Neural progenitor cell (in vitro differentiated cells): ENCODE data around the gene OR6N2. TPM values are rescaled to one million over a fixed set of nuclear protein-coding genes. Genes with fewer than 3 reads are reported as not detected.

Source experiments
- DNase-seq: peaks from one replicate; pipeline ENCODE4 v3.0.0-alpha.2; 2016; ENCODE audit warnings: low spot score
- H2AFZ ChIP-seq: fragments of 200-600 bp; sonication (generic); replicated peaks from 2 replicates; pipeline ENCODE4 v1.6.1; 2016; ENCODE audit warnings: antibody characterized with exemption
- H3F3A ChIP-seq: fragments of 200-600 bp; sonication (generic); 2 replicates; pipeline ENCODE4 v1.6.1; 2016; ENCODE audit warnings: antibody characterized with exemption, low read depth
- H3K27ac ChIP-seq: fragments of 200-600 bp; sonication (generic); 2 replicates; pipeline ENCODE4 v1.5.1; 2016; ENCODE audit warnings: mild to moderate bottlenecking
- H3K27me3 ChIP-seq: fragments of 200-600 bp; sonication (generic); 2 replicates; pipeline ENCODE4 v1.6.1; 2016; ENCODE audit warnings: mild to moderate bottlenecking, moderate library complexity
- H3K36me3 ChIP-seq: fragments of 200-600 bp; sonication (generic); 2 replicates; pipeline ENCODE4 v1.5.1; 2016
- H3K4me1 ChIP-seq: fragments of 200-600 bp; sonication (generic); 2 replicates; pipeline ENCODE4 v1.6.1; 2016; ENCODE audit warnings: mixed run types
- H3K4me2 ChIP-seq: fragments of 200-600 bp; sonication (generic); 2 replicates; pipeline ENCODE4 v1.6.1; 2016
- H3K4me3 ChIP-seq: fragments of 200-600 bp; sonication (generic); 2 replicates; pipeline ENCODE4 v1.5.1; 2016
- H3K79me2 ChIP-seq: fragments of 200-600 bp; sonication (generic); 2 replicates; pipeline ENCODE4 v1.6.1; 2016; ENCODE audit warnings: low read depth
- H3K9ac ChIP-seq: fragments of 200-600 bp; sonication (generic); 2 replicates; pipeline ENCODE4 v1.6.1; 2016
- H3K9me3 ChIP-seq: fragments of 200-600 bp; sonication (generic); 2 replicates; pipeline ENCODE4 v1.5.1; 2016; ENCODE audit warnings: low read depth
- H4K20me1 ChIP-seq: fragments of 200-600 bp; sonication (generic); 2 replicates; pipeline ENCODE4 v1.6.1; 2016; ENCODE audit warnings: low read depth
- H3K27ac Mint-ChIP-seq: 3 replicates; pipeline ENCODE4 v1.8.0; 2021; ENCODE audit warnings: mixed read lengths
- H3K27me3 Mint-ChIP-seq: 2 replicates; pipeline ENCODE4 v1.8.0; 2022; ENCODE audit warnings: low read depth, mild to moderate bottlenecking, inconsistent platforms, moderate library complexity, mixed read lengths; ENCODE audit not compliant: insufficient read depth
- H3K36me3 Mint-ChIP-seq: 3 replicates; pipeline ENCODE4 v1.8.0; 2021; ENCODE audit warnings: mixed read lengths
- H3K4me1 Mint-ChIP-seq: 3 replicates; pipeline ENCODE4 v1.8.0; 2021; ENCODE audit warnings: mixed read lengths
- H3K4me3 Mint-ChIP-seq: 3 replicates; pipeline ENCODE4 v1.8.0; 2021; ENCODE audit warnings: mild to moderate bottlenecking, moderate library complexity, mixed read lengths
- H3K9me3 Mint-ChIP-seq: 3 replicates; pipeline ENCODE4 v1.8.0; 2020; ENCODE audit warnings: mixed read lengths
- CTCF ChIP-seq: fragments of 200-600 bp; sonication (generic); IDR thresholded peaks from 2 replicates; pipeline ENCODE4 v1.5.1; 2017; ENCODE audit warnings: antibody characterized with exemption, mild to moderate bottlenecking
- EZH2 ChIP-seq: fragments of 200-600 bp; sonication (generic); IDR thresholded peaks from 2 replicates; pipeline ENCODE4 v1.6.1; 2017; ENCODE audit warnings: antibody characterized with exemption, mild to moderate bottlenecking, moderate library complexity
- EZH2phosphoT487 ChIP-seq: fragments of 200-600 bp; sonication (generic); IDR thresholded peaks from 2 replicates; pipeline ENCODE4 v1.6.1; 2017; ENCODE audit warnings: antibody characterized with exemption
- total RNA-seq: library from RNA; depleted of rRNA; stranded (reverse); fragments of >200 nt; gene quantifications from 2 replicates; pipeline ENCODE4 v1.2.3, GENCODE V29; 2015; ENCODE audit warnings: low replicate concordance

The OR6N2 gene
- total RNA-seq, 1 donor from 2014 or later, result not detected

- Histone ChIP-seq H3K4me3 (no peak overlapping the region), H3K4me2 (no peak overlapping the region), H3K9me3 (no peaks in the 10 kb centered on the region), H3K4me1 (no peaks in the 10 kb centered on the region), H3K27me3 (no peaks in the 10 kb centered on the region), H3K36me3 (no peaks in the 10 kb centered on the region), H3F3A (no peaks in the 10 kb centered on the region), H3K27ac (no peak overlapping the region), H3K9ac (no peak overlapping the region), H4K20me1 (no peaks in the 10 kb centered on the region), H2AFZ (no peak overlapping the region), H3K79me2 (no peaks in the 10 kb centered on the region)
- H3K4me1 Mint-ChIP-seq, result no peaks in the 10 kb centered on the region
- TF ChIP-seq CTCF (no peak), EZH2phosphoT487 (no peak), EZH2 (no peak)
- H3K27me3 Mint-ChIP-seq, result no peaks in the 10 kb centered on the region
- no peak overlapping the region for H3K27ac Mint-ChIP-seq
- no peaks in the 10 kb centered on the region for H3K36me3 Mint-ChIP-seq
- no peaks in the 10 kb centered on the region for H3K9me3 Mint-ChIP-seq
- no peak for DNase-seq
- H3K4me3 Mint-ChIP-seq, result no peak overlapping the region
Observed at GRCh38 chr1:158814970-158815369, 34.0 kb upstream of the OR6N2 start.

GRCh38 chr1:158813164-158813563, 32.2 kb upstream of the OR6N2 start:
- Mint-ChIP-seq H3K9me3 (no peaks in the 10 kb centered on the region), H3K36me3 (no peaks in the 10 kb centered on the region), H3K27me3 (no peaks in the 10 kb centered on the region), H3K27ac (no peak overlapping the region), H3K4me3 (no peak overlapping the region), H3K4me1 (no peaks in the 10 kb centered on the region)
- Histone ChIP-seq H3F3A (no peaks in the 10 kb centered on the region), H4K20me1 (no peaks in the 10 kb centered on the region), H3K27ac (no peak overlapping the region), H3K9me3 (no peaks in the 10 kb centered on the region), H3K4me2 (no peak overlapping the region), H2AFZ (no peak overlapping the region), H3K4me1 (no peaks in the 10 kb centered on the region), H3K9ac (no peak overlapping the region), H3K36me3 (no peaks in the 10 kb centered on the region), H3K27me3 (no peaks in the 10 kb centered on the region), H3K79me2 (no peaks in the 10 kb centered on the region), H3K4me3 (no peak overlapping the region)
- DNase-seq, result no peak
- no peak for TF ChIP-seq EZH2
- no peak for TF ChIP-seq EZH2phosphoT487
- TF ChIP-seq CTCF, result no peak

- no peaks in the 10 kb centered on the region for H3K36me3 Mint-ChIP-seq
- Histone ChIP-seq H3F3A (no peaks in the 10 kb centered on the region), H3K79me2 (no peaks in the 10 kb centered on the region), H3K9ac (no peak overlapping the region), H3K4me3 (no peak overlapping the region), H3K36me3 (no peaks in the 10 kb centered on the region), H2AFZ (no peak overlapping the region), H3K27me3 (no peaks in the 10 kb centered on the region), H4K20me1 (no peaks in the 10 kb centered on the region), H3K27ac (no peak overlapping the region), H3K9me3 (no peaks in the 10 kb centered on the region), H3K4me1 (no peaks in the 10 kb centered on the region), H3K4me2 (no peak overlapping the region)
- H3K4me1 Mint-ChIP-seq, result no peaks in the 10 kb centered on the region
- DNase-seq, result no peak
- no peak overlapping the region for H3K4me3 Mint-ChIP-seq
- no peak overlapping the region for H3K27ac Mint-ChIP-seq
- no peaks in the 10 kb centered on the region for H3K9me3 Mint-ChIP-seq
- no peak for TF ChIP-seq EZH2phosphoT487
- no peak for TF ChIP-seq EZH2
- H3K27me3 Mint-ChIP-seq, result no peaks in the 10 kb centered on the region
Observed at GRCh38 chr1:158812336-158812735, 31.3 kb upstream of the OR6N2 start.

- Mint-ChIP-seq H3K27ac (no peak overlapping the region), H3K27me3 (no peaks in the 10 kb centered on the region), H3K4me1 (no peaks in the 10 kb centered on the region), H3K9me3 (no peaks in the 10 kb centered on the region), H3K36me3 (no peaks in the 10 kb centered on the region), H3K4me3 (no peak overlapping the region)
- no peaks in the 10 kb centered on the region for H3K4me1 ChIP-seq
- no peak overlapping the region for H2AFZ ChIP-seq
- no peaks in the 10 kb centered on the region for H3F3A ChIP-seq
- H3K79me2 ChIP-seq, result no peaks in the 10 kb centered on the region
- H3K27ac ChIP-seq, result no peak overlapping the region
- no peaks in the 10 kb centered on the region for H4K20me1 ChIP-seq
- TF ChIP-seq EZH2phosphoT487 (no peak), EZH2 (no peak), CTCF (no peak)
- H3K36me3 ChIP-seq, result no peaks in the 10 kb centered on the region
- no peak overlapping the region for H3K4me2 ChIP-seq
- H3K4me3 ChIP-seq, result no peak overlapping the region
- H3K9ac ChIP-seq, result no peak overlapping the region
- no peaks in the 10 kb centered on the region for H3K9me3 ChIP-seq
- DNase-seq, result no peak
- no peaks in the 10 kb centered on the region for H3K27me3 ChIP-seq
Observed at GRCh38 chr1:158810311-158810710, 29.3 kb upstream of the OR6N2 start.
